SK-N-SH treated with all-trans-retinoic acid at 6 μM for 48 hours (cell line): ENCODE results near the gene HOPX.

Experiments used
- BACH2 ChIP-seq: fragments of 250-450 bp; sonication (Bioruptor Pico); IDR thresholded peaks from 2 replicates; pipeline ENCODE4 v1.9.0; 2021; ENCODE audit warnings: mild to moderate bottlenecking, borderline replicate concordance
- CREB5 ChIP-seq: fragments of 250-450 bp; sonication (Bioruptor Pico); IDR thresholded peaks from 2 replicates; pipeline ENCODE4 v1.5.1; 2020; ENCODE audit warnings: low read depth, mild to moderate bottlenecking, moderate library complexity
- CSRNP3 ChIP-seq: fragments of 250-450 bp; sonication (Bioruptor Pico); IDR thresholded peaks from 2 replicates; pipeline ENCODE4 v1.5.1; 2021; ENCODE audit warnings: mild to moderate bottlenecking, moderate library complexity
- ESRRG ChIP-seq: fragments of 250-450 bp; sonication (Bioruptor Pico); IDR thresholded peaks from 2 replicates; pipeline ENCODE4 v1.6.1; 2021; ENCODE audit warnings: mild to moderate bottlenecking
- GLIS3 ChIP-seq: fragments of 250-450 bp; sonication (Bioruptor Pico); IDR thresholded peaks from 2 replicates; pipeline ENCODE4 v1.5.0; 2020; ENCODE audit warnings: mild to moderate bottlenecking, moderate library complexity
- ISL1 ChIP-seq: fragments of 250-450 bp; sonication (Bioruptor Pico); IDR thresholded peaks from 2 replicates; pipeline ENCODE4 v2.1.2; 2022; ENCODE audit warnings: mild to moderate bottlenecking, moderate library complexity
- PATZ1 ChIP-seq: fragments of 250-450 bp; sonication (Bioruptor Pico); IDR thresholded peaks from 2 replicates; pipeline ENCODE4 v1.8.0; 2020; ENCODE audit warnings: mild to moderate bottlenecking, moderate library complexity, borderline replicate concordance
- RARB ChIP-seq: fragments of 250-450 bp; sonication (Bioruptor Pico); IDR thresholded peaks from 2 replicates; pipeline ENCODE4 v1.8.0; 2021; ENCODE audit warnings: mild to moderate bottlenecking, moderate library complexity
- SNAI2 ChIP-seq: fragments of 250-450 bp; sonication (Bioruptor Pico); IDR thresholded peaks from 2 replicates; pipeline ENCODE4 v1.5.0; 2020; ENCODE audit warnings: mild to moderate bottlenecking, moderate library complexity
- ZFP30 ChIP-seq: fragments of 450-650 bp; formaldehyde crosslinking; IDR thresholded peaks from 2 replicates; pipeline ENCODE4 v1.5.0; 2022; ENCODE audit warnings: mild to moderate bottlenecking, moderate library complexity
- ZNF565 ChIP-seq: fragments of 450-650 bp; formaldehyde crosslinking; conservative IDR thresholded peaks from 2 replicates; pipeline ENCODE4 v1.5.0; 2020; ENCODE audit warnings: low read depth, mild to moderate bottlenecking, moderate library complexity

GRCh38 chr4:56637791-56638190 is 43.3 kb downstream of the HOPX start:
- TF ChIP-seq ISL1 (CRISPR knock-in tag) (no peak), CSRNP3 (no peak), ZFP30 (CRISPR knock-in tag) (no peak), SNAI2 (no peak), CREB5 (CRISPR knock-in tag) (no peak), BACH2 (CRISPR knock-in tag) (no peak), PATZ1 (CRISPR knock-in tag) (no peak), GLIS3 (no peak), RARB (CRISPR knock-in tag) (no peak), ESRRG (no peak), ZNF565 (CRISPR knock-in tag) (no peak)
